ENCODE results near the gene PPTC7.

DNA sequence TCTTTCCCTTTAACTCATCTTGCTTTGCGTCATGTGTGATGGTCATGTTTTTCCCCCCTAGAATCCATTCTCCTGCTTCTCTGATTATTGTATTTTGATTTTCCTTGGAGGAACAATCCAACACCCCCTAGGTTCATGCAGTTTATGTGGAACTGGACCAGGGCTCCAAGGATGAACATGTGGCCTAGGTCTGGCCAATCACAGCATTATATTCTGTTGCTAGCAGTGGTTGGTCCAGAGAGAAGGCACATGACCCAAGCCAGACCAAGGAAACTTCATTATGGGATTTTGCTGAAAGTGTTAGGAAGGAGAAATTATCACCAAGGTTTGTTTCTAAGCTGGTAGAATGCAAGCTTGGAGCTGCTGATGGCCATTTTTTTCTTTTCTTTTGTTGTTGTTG is 6.9 kb upstream of the PPTC7 start:
- no peak for TF ChIP-seq TARDBP (IDR thresholded peaks at IDR 0.05)
- TF ChIP-seq FOXM1 (IDR thresholded peaks at IDR 0.05; ENCODE audit: borderline replicate concordance) = no peak
- TF ChIP-seq SP1 (IDR thresholded peaks at IDR 0.05) = no peak
- TF ChIP-seq ZNF384 (IDR thresholded peaks at IDR 0.05) = no peak
- TF ChIP-seq LEF1 (IDR thresholded peaks at IDR 0.05; ENCODE audit: borderline replicate concordance) = no peak
- TF ChIP-seq HDGF (IDR thresholded peaks at IDR 0.05; ENCODE audit: borderline replicate concordance) = no peak
- no peak for TF ChIP-seq SUZ12 (IDR thresholded peaks at IDR 0.05)
- TF ChIP-seq FOXA1 (IDR thresholded peaks at IDR 0.05) = no peak
- no peak for TF ChIP-seq FOXK2 (IDR thresholded peaks at IDR 0.05)
- TF ChIP-seq NFRKB (IDR thresholded peaks at IDR 0.05) = no peak

All from HEK293T (cell line).